GM12874 (cell line): Measurements from ENCODE around the gene OXSR1.

ENCODE experiments used
- TF ChIP-seq, protein P1 (sequence below): IDR thresholded peaks from 2 replicates; pipeline ENCODE4 v1.5.1; 2011; ENCODE audit warnings: low read depth, mild to moderate bottlenecking, control low read depth, low read length, moderate library complexity; ENCODE audit not compliant: insufficient read depth

OXSR1 gene

DNA sequence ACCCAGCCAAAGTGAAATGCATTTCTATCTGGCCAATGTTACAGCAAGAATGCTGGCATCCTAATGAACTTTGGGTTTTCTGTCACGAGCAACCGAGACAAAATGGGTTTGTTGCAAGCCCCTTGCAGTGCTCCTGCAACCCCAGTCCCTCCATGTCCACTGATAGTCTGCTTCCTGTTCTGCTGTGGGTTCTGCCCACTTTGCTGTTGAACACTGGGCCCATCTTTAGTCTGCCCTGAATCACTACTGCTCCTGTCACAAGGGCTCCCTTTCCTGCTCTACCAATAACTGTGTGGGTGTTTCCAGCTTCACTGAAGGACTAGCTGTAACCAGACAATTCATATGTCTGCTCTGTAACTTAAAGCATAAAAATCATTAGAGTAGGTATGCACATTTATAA, 12.7 kb upstream of the OXSR1 start:
- TF ChIP-seq, protein P1, sequence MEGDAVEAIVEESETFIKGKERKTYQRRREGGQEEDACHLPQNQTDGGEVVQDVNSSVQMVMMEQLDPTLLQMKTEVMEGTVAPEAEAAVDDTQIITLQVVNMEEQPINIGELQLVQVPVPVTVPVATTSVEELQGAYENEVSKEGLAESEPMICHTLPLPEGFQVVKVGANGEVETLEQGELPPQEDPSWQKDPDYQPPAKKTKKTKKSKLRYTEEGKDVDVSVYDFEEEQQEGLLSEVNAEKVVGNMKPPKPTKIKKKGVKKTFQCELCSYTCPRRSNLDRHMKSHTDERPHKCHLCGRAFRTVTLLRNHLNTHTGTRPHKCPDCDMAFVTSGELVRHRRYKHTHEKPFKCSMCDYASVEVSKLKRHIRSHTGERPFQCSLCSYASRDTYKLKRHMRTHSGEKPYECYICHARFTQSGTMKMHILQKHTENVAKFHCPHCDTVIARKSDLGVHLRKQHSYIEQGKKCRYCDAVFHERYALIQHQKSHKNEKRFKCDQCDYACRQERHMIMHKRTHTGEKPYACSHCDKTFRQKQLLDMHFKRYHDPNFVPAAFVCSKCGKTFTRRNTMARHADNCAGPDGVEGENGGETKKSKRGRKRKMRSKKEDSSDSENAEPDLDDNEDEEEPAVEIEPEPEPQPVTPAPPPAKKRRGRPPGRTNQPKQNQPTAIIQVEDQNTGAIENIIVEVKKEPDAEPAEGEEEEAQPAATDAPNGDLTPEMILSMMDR, result no peak

DNA sequence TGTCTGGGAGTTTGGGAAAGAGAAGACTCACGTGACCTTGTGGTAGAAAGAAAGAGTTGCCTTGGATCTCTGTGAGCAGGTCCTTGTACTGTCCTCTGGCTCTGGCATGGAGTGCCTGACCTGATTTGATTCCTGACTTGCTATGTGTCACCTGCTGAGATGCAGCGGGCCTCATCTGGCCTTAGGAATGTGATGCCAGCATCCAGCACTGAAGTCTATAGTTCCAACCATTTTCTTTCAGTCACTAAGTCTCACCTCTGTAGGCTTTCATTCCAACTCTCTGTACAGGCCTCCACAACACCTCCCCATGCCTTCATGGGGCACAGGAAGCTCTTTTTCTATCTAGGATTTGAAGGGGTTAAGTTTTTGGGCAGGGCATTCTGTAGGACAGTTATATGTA, 12.1 kb upstream of the OXSR1 start:
- TF ChIP-seq, protein P1, result no peak

DNA sequence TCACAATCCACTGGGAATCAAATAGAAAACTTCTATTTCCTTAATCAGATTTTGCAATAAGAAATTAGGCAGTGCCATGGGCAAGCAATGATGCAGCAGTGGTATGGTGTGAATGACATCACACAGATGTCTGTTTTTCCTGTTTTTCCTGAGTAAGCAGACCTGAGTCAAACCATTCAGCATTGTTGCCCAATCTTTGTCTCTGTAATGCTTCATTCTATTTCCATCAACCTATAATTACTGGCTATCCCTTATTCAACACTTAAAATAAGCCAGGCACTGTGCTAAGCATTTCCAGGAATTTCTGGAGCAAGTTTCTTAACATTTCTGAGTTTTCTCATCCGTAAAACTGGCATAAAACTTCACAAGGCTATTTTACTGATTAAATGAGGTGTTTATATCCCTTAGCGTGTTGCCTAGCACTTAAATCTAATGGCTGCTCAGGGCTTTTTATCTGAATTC, 11.3 kb upstream of the OXSR1 start:
- TF ChIP-seq, protein P1, result no peak

DNA sequence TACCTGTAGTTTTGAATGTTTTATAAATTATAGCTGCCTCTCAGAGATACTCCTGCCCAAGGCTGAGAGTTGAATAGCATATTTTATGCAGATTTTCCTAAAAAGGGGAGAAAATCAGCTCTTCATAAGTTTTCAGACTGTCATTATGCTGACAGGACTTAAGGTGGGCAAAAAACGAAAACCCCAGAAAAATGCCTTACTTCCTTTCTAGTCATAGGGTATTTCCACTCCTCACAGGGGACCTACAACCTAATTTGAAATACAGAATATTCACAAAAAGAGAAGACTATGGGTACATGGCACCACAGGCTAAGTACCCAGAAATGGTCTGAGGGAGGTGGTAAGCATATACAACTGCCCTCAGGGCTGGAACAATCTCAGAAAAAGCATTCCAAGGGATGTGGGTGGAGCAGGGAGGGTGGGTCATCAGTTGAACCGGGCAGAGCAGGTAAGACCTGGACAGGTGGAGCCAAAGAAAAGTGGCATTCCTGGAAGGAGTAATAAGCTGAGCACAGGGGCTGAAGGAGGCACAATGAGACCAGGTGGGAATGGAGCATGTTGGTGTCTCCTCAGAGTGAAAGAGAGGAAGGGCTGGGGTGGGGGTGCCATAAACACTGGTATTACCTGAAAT, 10.6 kb upstream of the OXSR1 start:
- TF ChIP-seq, protein P1, result no peak

DNA sequence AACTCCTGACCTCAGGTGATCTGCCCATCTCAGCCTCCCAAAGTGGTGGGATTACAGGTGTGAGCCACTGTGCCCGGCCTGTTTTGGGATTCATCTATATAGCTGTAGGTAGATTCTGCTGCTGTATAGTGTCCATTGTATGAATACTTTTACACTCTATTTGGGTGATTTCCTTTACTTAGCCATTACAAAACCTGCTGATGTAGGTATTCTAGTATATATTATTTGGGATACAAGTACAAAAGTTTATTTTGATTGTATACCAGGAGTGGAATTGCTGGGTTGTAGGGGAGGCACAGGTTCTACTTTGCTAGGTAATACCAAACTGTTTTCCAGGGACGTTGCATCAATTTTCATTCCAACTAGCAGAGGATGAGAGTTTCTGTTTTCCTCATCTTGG, 9.5 kb upstream of the OXSR1 start:
- TF ChIP-seq, protein P1, result no peak

DNA sequence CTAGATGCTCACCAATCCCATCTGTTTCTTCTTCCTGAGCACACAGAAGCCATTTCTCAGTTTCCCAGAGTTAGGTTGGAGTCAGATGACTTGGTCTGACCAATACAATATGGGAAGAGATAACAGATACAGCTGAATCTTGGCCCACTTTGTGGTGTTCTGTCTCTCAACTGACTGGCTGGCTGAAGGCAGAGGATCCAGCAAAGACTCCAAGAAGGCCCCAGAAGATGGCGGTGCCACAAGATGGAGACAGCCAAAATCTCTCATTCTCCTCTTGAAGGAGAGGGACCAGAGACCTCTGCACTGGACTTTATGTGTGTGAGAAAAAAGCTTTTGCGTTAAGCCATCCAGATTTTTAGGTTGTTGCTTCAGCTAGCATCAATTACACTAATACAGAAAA, 8.2 kb upstream of the OXSR1 start:
- TF ChIP-seq, protein P1, result no peak

DNA sequence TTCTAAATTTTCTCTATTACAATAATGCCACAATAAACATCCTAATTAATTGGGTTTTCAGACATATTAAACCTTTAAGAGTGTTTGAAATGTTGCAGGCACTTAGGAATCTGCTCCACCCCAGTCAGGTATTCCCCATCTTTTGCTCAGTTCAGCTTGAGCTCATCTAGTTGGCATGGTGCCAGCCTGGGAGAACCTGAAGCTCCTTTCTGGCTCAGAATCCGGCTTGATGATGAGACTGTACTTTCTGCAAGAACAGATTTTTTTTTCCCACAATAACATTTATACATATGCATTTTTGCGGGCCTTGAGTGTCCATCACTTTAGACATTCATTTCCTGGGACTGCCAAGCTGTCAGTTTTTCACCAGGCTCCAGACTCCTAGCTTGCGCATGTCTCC, 7.7 kb upstream of the OXSR1 start:
- TF ChIP-seq, protein P1, result no peak
